Activated naive CD8-positive, alpha-beta T cell treated with anti-CD3 and anti-CD28 coated beads, Interleukin-2, amount 10 ng/mL, durations not matched to agents 7 days and 5 days (primary cell): ENCODE data around the gene CCNYL1. TPM values are rescaled to one million over a fixed set of nuclear protein-coding genes. Genes with fewer than 3 reads are reported as not detected.
A peak's percentile ranks its signal among the peaks of the same experiment; 100 is the strongest.

Experiments used
- ATAC-seq: fragments of 150-1000 bp; cut with Tn5 transposase; one replicate; pipeline ENCODE4 v1.10.0; 2021; ENCODE audit warnings: low read depth, moderate library complexity
- POLR2A ChIA-PET: fragments of 350-600 bp; sonication (Branson Sonifier 250); formaldehyde crosslinking; loops from one replicate; lab custom pipeline; 2021; ENCODE audit warnings: antibody characterized with exemption; lab: Charles Lee
- DNase-seq: peaks from one replicate; pipeline ENCODE4 v3.0.0; 2021
- H3K27ac Mint-ChIP-seq: one replicate; pipeline ENCODE4 v1.8.0; 2022; ENCODE audit warnings: mild to moderate bottlenecking, mixed read lengths
- H3K27me3 Mint-ChIP-seq: one replicate; pipeline ENCODE4 v1.8.0; 2022; ENCODE audit warnings: mild to moderate bottlenecking, moderate library complexity, mixed read lengths
- H3K36me3 Mint-ChIP-seq: one replicate; pipeline ENCODE4 v1.8.0; 2021; ENCODE audit warnings: mild to moderate bottlenecking, mixed read lengths
- H3K4me1 Mint-ChIP-seq: one replicate; pipeline ENCODE4 v1.8.0; 2021; ENCODE audit warnings: mixed read lengths
- H3K4me3 Mint-ChIP-seq: one replicate; pipeline ENCODE4 v1.8.0; 2022; ENCODE audit warnings: mild to moderate bottlenecking, moderate library complexity, mixed read lengths
- H3K9me3 Mint-ChIP-seq: one replicate; pipeline ENCODE4 v1.8.0; 2021; ENCODE audit warnings: mixed read lengths
- total RNA-seq, 2 experiments: library from RNA; stranded (reverse); gene quantifications; one replicate each; pipeline ENCODE4 v1.2.3, GENCODE V29; 2021

CCNYL1 gene
- total RNA-seq: 1 to 10 TPM; 6.3 to 8.0 TPM

GRCh38 chr2:207710814-207711740 lies at the start of gene CCNYL1:
Gene CCNYL1 (plus strand): TSS chr2:207711640. CDS start chr2:207711897, 257 bp downstream.
- no peaks in the 10 kb centered on the region for H3K9me3 Mint-ChIP-seq

GRCh38 chr2:207662203-207662602 lies 49.2 kb upstream of the CCNYL1 start:
- no peak for DNase-seq
- no peak overlapping the region for H3K27ac Mint-ChIP-seq
- peaks cover 2% of the 10 kb centered on the region for H3K27me3 Mint-ChIP-seq
- no peaks in the 10 kb centered on the region for H3K36me3 Mint-ChIP-seq
- POLR2A ChIA-PET: no interaction called here
- H3K9me3 Mint-ChIP-seq: no peaks in the 10 kb centered on the region
- no peak overlapping the region for H3K4me3 Mint-ChIP-seq
- ATAC-seq: no peak
- H3K4me1 Mint-ChIP-seq: no peaks in the 10 kb centered on the region

More at GRCh38 chr2:207710814-207711740, at the start of gene CCNYL1:
- H3K27me3 Mint-ChIP-seq: no peaks in the 10 kb centered on the region
- H3K4me1 Mint-ChIP-seq: peaks cover 17% of the 10 kb centered on the region
- POLR2A ChIA-PET: interaction anchor here (0.6 to 2.4 kb wide), 11 partner anchors 12 to 945 kb away, joined by 3 to 24 read pairs (median 4); partner anchors contain the start of genes CREB1, FASTKD2, METTL21A and PLEKHM3
- peak; percentile 99 for ATAC-seq
- peak within 1 kb of the TSS; percentile 90 for H3K4me3 Mint-ChIP-seq
- DNase-seq: peak; percentile 97
- H3K36me3 Mint-ChIP-seq: peaks cover 3% of the 10 kb centered on the region
- H3K27ac Mint-ChIP-seq: peak within 1 kb of the TSS; percentile 86

- POLR2A ChIA-PET: no interaction called here
- ATAC-seq (no peak), DNase-seq (no peak)
- no peaks in the 10 kb centered on the region for H3K4me1 Mint-ChIP-seq
- H3K27ac Mint-ChIP-seq: no peak overlapping the region
- no peak overlapping the region for H3K4me3 Mint-ChIP-seq
- no peaks in the 10 kb centered on the region for H3K9me3 Mint-ChIP-seq
- H3K27me3 Mint-ChIP-seq: peaks cover 2% of the 10 kb centered on the region
- no peaks in the 10 kb centered on the region for H3K36me3 Mint-ChIP-seq
These were observed 47.4 kb upstream of the CCNYL1 start for GRCh38 chr2:207663870-207664545.

- no peak overlapping the region for H3K27ac Mint-ChIP-seq
- no peaks in the 10 kb centered on the region for H3K36me3 Mint-ChIP-seq
- POLR2A ChIA-PET: no interaction called here
- no peaks in the 10 kb centered on the region for H3K4me1 Mint-ChIP-seq
- DNase-seq: no peak
- no peak for ATAC-seq
- H3K27me3 Mint-ChIP-seq: no peaks in the 10 kb centered on the region
- no peaks in the 10 kb centered on the region for H3K9me3 Mint-ChIP-seq
- no peak overlapping the region for H3K4me3 Mint-ChIP-seq
These were observed 40.6 kb upstream of the CCNYL1 start for GRCh38 chr2:207670887-207671286.

GRCh38 chr2:207673431-207673830 lies 38.0 kb upstream of the CCNYL1 start:
- Mint-ChIP-seq H3K4me1 (no peaks in the 10 kb centered on the region), H3K27ac (no peak overlapping the region), H3K4me3 (no peak overlapping the region), H3K36me3 (no peaks in the 10 kb centered on the region), H3K27me3 (no peaks in the 10 kb centered on the region), H3K9me3 (no peaks in the 10 kb centered on the region)
- ATAC-seq (no peak), DNase-seq (no peak)
- POLR2A ChIA-PET: no interaction called here

GRCh38 chr2:207674266-207674774 lies 37.1 kb upstream of the CCNYL1 start:
- Mint-ChIP-seq H3K36me3 (no peaks in the 10 kb centered on the region), H3K9me3 (no peaks in the 10 kb centered on the region), H3K4me1 (no peaks in the 10 kb centered on the region), H3K27me3 (no peaks in the 10 kb centered on the region), H3K27ac (no peak overlapping the region), H3K4me3 (no peak overlapping the region)
- POLR2A ChIA-PET: no interaction called here
- ATAC-seq (no peak), DNase-seq (no peak)

- POLR2A ChIA-PET: interaction anchor here (0.7 kb wide), 1 partner anchor 117 kb away, joined by 7 read pairs; no protein-coding TSS in a partner anchor
- Mint-ChIP-seq H3K27me3 (peaks cover 3% of the 10 kb centered on the region), H3K4me1 (no peaks in the 10 kb centered on the region), H3K27ac (no peak overlapping the region), H3K4me3 (no peak overlapping the region), H3K9me3 (no peaks in the 10 kb centered on the region), H3K36me3 (no peaks in the 10 kb centered on the region)
- DNase-seq: no peak
- ATAC-seq: no peak
These were observed 36.6 kb upstream of the CCNYL1 start for GRCh38 chr2:207674826-207675225.

GRCh38 chr2:207676827-207677354 lies 34.5 kb upstream of the CCNYL1 start:
- Mint-ChIP-seq H3K27me3 (peaks cover 11% of the 10 kb centered on the region), H3K36me3 (no peaks in the 10 kb centered on the region), H3K9me3 (no peaks in the 10 kb centered on the region), H3K27ac (no peak overlapping the region), H3K4me1 (no peaks in the 10 kb centered on the region), H3K4me3 (no peak overlapping the region)
- POLR2A ChIA-PET: no interaction called here
- ATAC-seq: no peak
- no peak for DNase-seq

GRCh38 chr2:207681431-207681830 lies 30.0 kb upstream of the CCNYL1 start:
- ATAC-seq (no peak), DNase-seq (no peak)
- H3K27me3 Mint-ChIP-seq: peaks cover 11% of the 10 kb centered on the region
- no peaks in the 10 kb centered on the region for H3K36me3 Mint-ChIP-seq
- no peaks in the 10 kb centered on the region for H3K9me3 Mint-ChIP-seq
- no peak overlapping the region for H3K4me3 Mint-ChIP-seq
- H3K4me1 Mint-ChIP-seq: no peaks in the 10 kb centered on the region
- POLR2A ChIA-PET: no interaction called here
- H3K27ac Mint-ChIP-seq: no peak overlapping the region

- Mint-ChIP-seq H3K27ac (no peak overlapping the region), H3K4me3 (no peak overlapping the region), H3K27me3 (peaks cover 11% of the 10 kb centered on the region), H3K4me1 (no peaks in the 10 kb centered on the region), H3K9me3 (no peaks in the 10 kb centered on the region), H3K36me3 (no peaks in the 10 kb centered on the region)
- DNase-seq (no peak), ATAC-seq (no peak)
- POLR2A ChIA-PET: no interaction called here
These were observed 28.9 kb upstream of the CCNYL1 start for GRCh38 chr2:207682557-207682956.

- no peak for DNase-seq
- Mint-ChIP-seq H3K9me3 (no peaks in the 10 kb centered on the region), H3K27me3 (peaks cover 11% of the 10 kb centered on the region), H3K27ac (no peak overlapping the region), H3K4me1 (peaks cover 1% of the 10 kb centered on the region), H3K36me3 (no peaks in the 10 kb centered on the region), H3K4me3 (no peak overlapping the region)
- ATAC-seq: no peak
- POLR2A ChIA-PET: no interaction called here
These were observed 28.0 kb upstream of the CCNYL1 start for GRCh38 chr2:207683438-207683837.

- H3K4me3 Mint-ChIP-seq: no peak overlapping the region
- no peaks in the 10 kb centered on the region for H3K36me3 Mint-ChIP-seq
- no peaks in the 10 kb centered on the region for H3K9me3 Mint-ChIP-seq
- peaks cover 3% of the 10 kb centered on the region for H3K4me1 Mint-ChIP-seq
- DNase-seq (no peak), ATAC-seq (no peak)
- H3K27ac Mint-ChIP-seq: no peak overlapping the region
- H3K27me3 Mint-ChIP-seq: peaks cover 11% of the 10 kb centered on the region
- POLR2A ChIA-PET: no interaction called here
These were observed 27.4 kb upstream of the CCNYL1 start for GRCh38 chr2:207683879-207684627.

- no peak for ATAC-seq
- H3K9me3 Mint-ChIP-seq: no peaks in the 10 kb centered on the region
- POLR2A ChIA-PET: no interaction called here
- no peak overlapping the region for H3K27ac Mint-ChIP-seq
- peaks cover 3% of the 10 kb centered on the region for H3K4me1 Mint-ChIP-seq
- no peaks in the 10 kb centered on the region for H3K27me3 Mint-ChIP-seq
- no peak for DNase-seq
- H3K4me3 Mint-ChIP-seq: no peak overlapping the region
- H3K36me3 Mint-ChIP-seq: no peaks in the 10 kb centered on the region
These were observed 24.6 kb upstream of the CCNYL1 start for GRCh38 chr2:207686812-207687211.
